Measurements from ENCODE around the gene POLR2F.

- TF ChIP-seq, protein P1, sequence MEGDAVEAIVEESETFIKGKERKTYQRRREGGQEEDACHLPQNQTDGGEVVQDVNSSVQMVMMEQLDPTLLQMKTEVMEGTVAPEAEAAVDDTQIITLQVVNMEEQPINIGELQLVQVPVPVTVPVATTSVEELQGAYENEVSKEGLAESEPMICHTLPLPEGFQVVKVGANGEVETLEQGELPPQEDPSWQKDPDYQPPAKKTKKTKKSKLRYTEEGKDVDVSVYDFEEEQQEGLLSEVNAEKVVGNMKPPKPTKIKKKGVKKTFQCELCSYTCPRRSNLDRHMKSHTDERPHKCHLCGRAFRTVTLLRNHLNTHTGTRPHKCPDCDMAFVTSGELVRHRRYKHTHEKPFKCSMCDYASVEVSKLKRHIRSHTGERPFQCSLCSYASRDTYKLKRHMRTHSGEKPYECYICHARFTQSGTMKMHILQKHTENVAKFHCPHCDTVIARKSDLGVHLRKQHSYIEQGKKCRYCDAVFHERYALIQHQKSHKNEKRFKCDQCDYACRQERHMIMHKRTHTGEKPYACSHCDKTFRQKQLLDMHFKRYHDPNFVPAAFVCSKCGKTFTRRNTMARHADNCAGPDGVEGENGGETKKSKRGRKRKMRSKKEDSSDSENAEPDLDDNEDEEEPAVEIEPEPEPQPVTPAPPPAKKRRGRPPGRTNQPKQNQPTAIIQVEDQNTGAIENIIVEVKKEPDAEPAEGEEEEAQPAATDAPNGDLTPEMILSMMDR (IDR thresholded peaks at IDR 0.05; ENCODE audit: low read depth, low read length): peak; percentile 49
- no peak for TF ChIP-seq EZH2phosphoT487 (IDR thresholded peaks at IDR 0.05; ENCODE audit: low read depth)
Measured at GRCh38 chr22:37930270-37930951, 23.1 kb upstream of the POLR2F start.
